ENCODE measurements around the gene KCTD16.

Gene KCTD16

GRCh38 chr5:144281784-144282183 is 111.1 kb downstream of the KCTD16 start:
- no peak overlapping the region for H3K4me3 ChIP-seq (ENCODE audit: low read depth, low read length)
- TF ChIP-seq CTCF (IDR thresholded peaks at IDR 0.05; ENCODE audit: borderline replicate concordance, insufficient read depth, low read depth, low read length), result no peak

- TF ChIP-seq CTCF (IDR thresholded peaks at IDR 0.05; ENCODE audit: borderline replicate concordance, insufficient read depth, low read depth, low read length), result no peak
- no peak overlapping the region for H3K4me3 ChIP-seq (ENCODE audit: low read depth, low read length)
Measured at GRCh38 chr5:144284036-144284435, 113.4 kb downstream of the KCTD16 start.

- no peak overlapping the region for H3K4me3 ChIP-seq (ENCODE audit: low read depth, low read length)
- no peak for TF ChIP-seq CTCF (IDR thresholded peaks at IDR 0.05; ENCODE audit: borderline replicate concordance, insufficient read depth, low read depth, low read length)
Measured at GRCh38 chr5:144284931-144285502, 114.3 kb downstream of the KCTD16 start.

GRCh38 chr5:144289277-144289676 is 118.6 kb downstream of the KCTD16 start:
- TF ChIP-seq CTCF (IDR thresholded peaks at IDR 0.05; ENCODE audit: borderline replicate concordance, insufficient read depth, low read depth, low read length), result no peak
- no peak overlapping the region for H3K4me3 ChIP-seq (ENCODE audit: low read depth, low read length)

- no peak for TF ChIP-seq CTCF (IDR thresholded peaks at IDR 0.05; ENCODE audit: borderline replicate concordance, insufficient read depth, low read depth, low read length)
- no peak overlapping the region for H3K4me3 ChIP-seq (ENCODE audit: low read depth, low read length)
Measured at GRCh38 chr5:144292029-144292428, 121.4 kb downstream of the KCTD16 start.

- H3K4me3 ChIP-seq (ENCODE audit: low read depth, low read length), result no peak overlapping the region
- no peak for TF ChIP-seq CTCF (IDR thresholded peaks at IDR 0.05; ENCODE audit: borderline replicate concordance, insufficient read depth, low read depth, low read length)
Measured at GRCh38 chr5:144295284-144295683, 124.6 kb downstream of the KCTD16 start.

GRCh38 chr5:144297081-144297480 is 126.4 kb downstream of the KCTD16 start:
- no peak for TF ChIP-seq CTCF (IDR thresholded peaks at IDR 0.05; ENCODE audit: borderline replicate concordance, insufficient read depth, low read depth, low read length)

More at GRCh38 chr5:144297081-144297480, 126.4 kb downstream of the KCTD16 start:
- no peak overlapping the region for H3K4me3 ChIP-seq (ENCODE audit: low read depth, low read length)

Data from GM12875 (cell line).